A549 treated with Mapracorat at 1 μM for 4 hours (cell line): ENCODE measurements around the gene CDKN3. TPM values are rescaled to one million over a fixed set of nuclear protein-coding genes. Genes with fewer than 3 reads are reported as not detected.

Experiments used
- total RNA-seq: library from RNA; stranded (reverse); fragments of 200-300 nt; extraction: Qiagen RNA extraction; gene quantifications from 5 replicates; pipeline ENCODE4 v1.2.3, GENCODE V29; 2022

Gene CDKN3, protein sequence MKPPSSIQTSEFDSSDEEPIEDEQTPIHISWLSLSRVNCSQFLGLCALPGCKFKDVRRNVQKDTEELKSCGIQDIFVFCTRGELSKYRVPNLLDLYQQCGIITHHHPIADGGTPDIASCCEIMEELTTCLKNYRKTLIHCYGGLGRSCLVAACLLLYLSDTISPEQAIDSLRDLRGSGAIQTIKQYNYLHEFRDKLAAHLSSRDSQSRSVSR
- total RNA-seq: 68.7 to 81.6 TPM (median 78.7 TPM) in 5 replicates

GRCh38 chr14:54396493-54397335, at the start of gene CDKN3:
Gene CDKN3, plus strand, starts transcription at chr14:54397007. Its CDS starts 62 bp downstream, at chr14:54397069.

GRCh38 chr14:54440873-54441868, 44.4 kb downstream of the CDKN3 start, which contains the start of gene CNIH1:
Gene CNIH1, minus strand, starts transcription at chr14:54441374. Its CDS starts 47 bp downstream, at chr14:54441327.

Other genes starting within 250 kb of the CDKN3 start
- gene CNIH1, start 44.4 kb downstream of the CDKN3 start, total RNA-seq: 241 to 341 TPM (median 254 TPM) in 5 replicates
- 33.4 to 74.3 TPM (median 41.7 TPM) in 5 replicates for gene GMFB, start 92.0 kb downstream of the CDKN3 start, total RNA-seq
- 17.7 to 20.1 TPM (median 18.6 TPM) in 5 replicates for gene CGRRF1, start 112.9 kb downstream of the CDKN3 start, total RNA-seq
- gene SAMD4A, start 170.1 kb downstream of the CDKN3 start, total RNA-seq: 10.5 to 13.3 TPM (median 11.0 TPM) in 5 replicates